HFFc6 (cell line): ENCODE measurements around the gene CST7. TPM values are rescaled to one million over a fixed set of nuclear protein-coding genes. Genes with fewer than 3 reads are reported as not detected.

Experiments
- DNase-seq: peaks from one replicate; pipeline ENCODE4 v3.0.0-alpha.2; 2018
- H3K27ac Mint-ChIP-seq: 2 replicates; pipeline ENCODE4 v1.8.0; 2020; ENCODE audit warnings: mild to moderate bottlenecking, mixed read lengths
- H3K27me3 Mint-ChIP-seq: 2 replicates; pipeline ENCODE4 v1.8.0; 2021; ENCODE audit warnings: mild to moderate bottlenecking, moderate library complexity, mixed read lengths; ENCODE audit not compliant: insufficient read depth
- H3K36me3 Mint-ChIP-seq: 2 replicates; pipeline ENCODE4 v1.8.0; 2021; ENCODE audit warnings: low read depth, mixed read lengths
- H3K4me1 Mint-ChIP-seq: 2 replicates; pipeline ENCODE4 v1.8.0; 2020; ENCODE audit warnings: low read depth, mixed read lengths
- H3K4me3 Mint-ChIP-seq: 2 replicates; pipeline ENCODE4 v1.8.0; 2020; ENCODE audit warnings: mild to moderate bottlenecking, moderate library complexity, mixed read lengths
- H3K9me3 Mint-ChIP-seq: 2 replicates; pipeline ENCODE4 v1.8.0; 2020; ENCODE audit warnings: mild to moderate bottlenecking, mixed read lengths
- long read RNA-seq: library from polyadenylated mRNA; unstranded; transcript quantifications from one replicate; pipeline ENCODE4 v2.0.0, GENCODE V29; 2019
- total RNA-seq, 6 experiments: library from RNA; stranded (reverse); fragmentation: NEBNext Ultra II Directional; extraction: Animal tissue kit (Norgen Biotek cat#: 25700); gene quantifications; 2 replicates in 1 of 6; 3 replicates in 5 of 6; pipeline ENCODE4 v1.2.3, GENCODE V29; 2021
- TF ChIP-seq, protein P1 (sequence below): fragments of 200-600 bp; sonication (generic); IDR thresholded peaks from 2 replicates; pipeline ENCODE4 v1.5.0; 2021; ENCODE audit warnings: antibody characterized with exemption, mild to moderate bottlenecking

The CST7 gene
- total RNA-seq, result not detected
- long read RNA-seq, result 0 reads

DNA sequence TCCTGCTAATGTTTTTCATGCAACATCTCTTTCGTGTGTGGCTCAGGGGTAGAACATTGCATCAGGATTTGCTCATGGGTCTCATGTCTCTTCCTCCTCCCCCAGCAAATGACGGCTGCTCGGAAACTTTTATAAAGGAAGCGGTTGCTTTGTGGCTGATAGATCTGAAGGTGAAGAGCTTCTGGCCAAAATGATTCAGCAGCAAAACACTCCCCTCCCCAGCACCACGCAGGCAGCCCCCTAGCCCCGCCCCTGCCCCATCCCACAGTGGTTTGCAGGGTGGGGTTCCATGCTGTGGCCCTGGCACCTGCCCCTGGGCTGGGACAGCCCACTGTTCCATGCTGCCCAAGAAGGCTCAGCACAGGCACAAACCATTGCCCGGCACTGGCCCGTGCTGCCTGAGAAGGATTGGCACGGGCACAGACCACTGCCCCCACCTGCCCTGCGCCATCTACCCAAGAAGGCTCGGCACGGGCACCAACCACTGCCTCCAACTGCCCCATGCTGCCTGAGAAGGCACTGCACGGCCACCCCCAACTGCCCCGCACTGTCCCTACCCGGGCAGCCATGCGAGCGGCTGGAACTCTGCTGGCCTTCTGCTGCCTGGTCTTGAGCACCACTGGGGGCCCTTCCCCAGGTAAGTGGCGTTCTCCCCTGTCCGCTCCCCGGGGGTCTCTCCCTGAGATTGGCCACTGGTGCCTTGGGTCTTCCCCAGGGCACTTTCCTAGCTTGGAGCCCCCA lies at the start of gene CST7:
CST7 (plus strand) TSS at position 331 of the 741 bp plus-strand sequence; CDS start at position 568, 237 bp downstream.
- H3K36me3 Mint-ChIP-seq, result peaks cover 15% of the 10 kb centered on the region
- H3K4me1 Mint-ChIP-seq, result no peaks in the 10 kb centered on the region
- DNase-seq, result no peak
- H3K4me3 Mint-ChIP-seq, result no peak within 1 kb of the TSS
- H3K9me3 Mint-ChIP-seq, result peaks cover 18% of the 10 kb centered on the region
- H3K27me3 Mint-ChIP-seq, result peaks cover 9% of the 10 kb centered on the region
- TF ChIP-seq, protein P1, sequence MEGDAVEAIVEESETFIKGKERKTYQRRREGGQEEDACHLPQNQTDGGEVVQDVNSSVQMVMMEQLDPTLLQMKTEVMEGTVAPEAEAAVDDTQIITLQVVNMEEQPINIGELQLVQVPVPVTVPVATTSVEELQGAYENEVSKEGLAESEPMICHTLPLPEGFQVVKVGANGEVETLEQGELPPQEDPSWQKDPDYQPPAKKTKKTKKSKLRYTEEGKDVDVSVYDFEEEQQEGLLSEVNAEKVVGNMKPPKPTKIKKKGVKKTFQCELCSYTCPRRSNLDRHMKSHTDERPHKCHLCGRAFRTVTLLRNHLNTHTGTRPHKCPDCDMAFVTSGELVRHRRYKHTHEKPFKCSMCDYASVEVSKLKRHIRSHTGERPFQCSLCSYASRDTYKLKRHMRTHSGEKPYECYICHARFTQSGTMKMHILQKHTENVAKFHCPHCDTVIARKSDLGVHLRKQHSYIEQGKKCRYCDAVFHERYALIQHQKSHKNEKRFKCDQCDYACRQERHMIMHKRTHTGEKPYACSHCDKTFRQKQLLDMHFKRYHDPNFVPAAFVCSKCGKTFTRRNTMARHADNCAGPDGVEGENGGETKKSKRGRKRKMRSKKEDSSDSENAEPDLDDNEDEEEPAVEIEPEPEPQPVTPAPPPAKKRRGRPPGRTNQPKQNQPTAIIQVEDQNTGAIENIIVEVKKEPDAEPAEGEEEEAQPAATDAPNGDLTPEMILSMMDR, result no peak
- no peak within 1 kb of the TSS for H3K27ac Mint-ChIP-seq

- H3K9me3 Mint-ChIP-seq, result no peaks in the 10 kb centered on the region
- H3K27me3 Mint-ChIP-seq, result peaks cover 10% of the 10 kb centered on the region
- H3K4me1 Mint-ChIP-seq, result no peaks in the 10 kb centered on the region
- no peaks in the 10 kb centered on the region for H3K36me3 Mint-ChIP-seq
- no peak overlapping the region for H3K27ac Mint-ChIP-seq
- DNase-seq, result no peak
- no peak overlapping the region for H3K4me3 Mint-ChIP-seq
- TF ChIP-seq, protein P1, result no peak
These were observed 42.3 kb upstream of the CST7 start for GRCh38 chr20:24906806-24907205.

DNA sequence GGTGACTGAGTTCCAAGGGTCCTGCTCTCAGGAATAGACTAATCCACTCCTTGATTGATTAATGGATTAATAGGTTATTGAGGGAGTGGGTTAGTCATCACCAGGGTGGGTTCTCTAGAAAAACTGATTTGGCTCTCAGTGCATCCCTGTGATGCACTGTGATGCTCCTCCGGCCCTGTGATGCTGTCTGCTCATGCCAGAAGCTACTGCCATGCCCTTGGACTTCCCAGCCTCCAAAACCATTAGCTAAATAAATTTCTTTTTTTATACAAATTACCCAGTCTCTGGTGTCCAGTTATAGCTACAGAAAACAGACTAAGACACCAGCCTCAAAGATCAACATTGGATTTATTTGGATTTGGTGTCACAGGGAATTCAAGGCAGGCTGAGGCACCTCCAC lies 40.4 kb upstream of the CST7 start:
- H3K9me3 Mint-ChIP-seq, result no peaks in the 10 kb centered on the region
- H3K27ac Mint-ChIP-seq, result no peak overlapping the region
- H3K4me1 Mint-ChIP-seq, result no peaks in the 10 kb centered on the region
- peaks cover 17% of the 10 kb centered on the region for H3K27me3 Mint-ChIP-seq
- TF ChIP-seq, protein P1, result no peak
- no peak for DNase-seq
- no peaks in the 10 kb centered on the region for H3K36me3 Mint-ChIP-seq
- no peak overlapping the region for H3K4me3 Mint-ChIP-seq

- H3K27ac Mint-ChIP-seq, result no peak overlapping the region
- TF ChIP-seq, protein P1, result no peak
- no peaks in the 10 kb centered on the region for H3K4me1 Mint-ChIP-seq
- no peaks in the 10 kb centered on the region for H3K9me3 Mint-ChIP-seq
- H3K36me3 Mint-ChIP-seq, result no peaks in the 10 kb centered on the region
- H3K4me3 Mint-ChIP-seq, result no peak overlapping the region
- no peak for DNase-seq
- H3K27me3 Mint-ChIP-seq, result peaks cover 17% of the 10 kb centered on the region
These were observed 39.8 kb upstream of the CST7 start for GRCh38 chr20:24909086-24909780.

DNA sequence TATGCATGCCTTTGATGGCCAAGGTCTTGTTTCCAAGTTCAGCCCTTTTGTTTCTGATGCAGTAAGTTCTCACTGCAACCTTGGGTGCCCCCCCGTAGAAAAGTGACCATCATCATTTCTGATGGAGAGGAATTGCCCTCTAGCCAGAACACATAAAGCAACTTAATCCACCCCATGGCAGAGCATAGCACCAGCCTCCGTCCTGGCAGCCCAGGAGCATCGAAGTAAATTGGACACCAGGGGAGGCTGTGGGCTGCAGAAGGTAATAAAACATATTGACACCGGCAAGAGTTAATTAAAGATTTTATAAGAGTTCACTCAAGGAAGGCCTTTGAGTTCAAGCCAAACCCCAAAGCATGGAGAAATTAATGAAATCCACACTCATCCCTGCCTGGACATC lies 39.2 kb upstream of the CST7 start:
- H3K27me3 Mint-ChIP-seq, result peaks cover 19% of the 10 kb centered on the region
- H3K4me3 Mint-ChIP-seq, result no peak overlapping the region
- no peaks in the 10 kb centered on the region for H3K9me3 Mint-ChIP-seq
- no peak overlapping the region for H3K27ac Mint-ChIP-seq
- TF ChIP-seq, protein P1, result no peak
- DNase-seq, result no peak
- no peaks in the 10 kb centered on the region for H3K36me3 Mint-ChIP-seq
- H3K4me1 Mint-ChIP-seq, result no peaks in the 10 kb centered on the region
